Osteoblast (primary cell): ENCODE results near the gene CFL2. TPM values are rescaled to one million over a fixed set of nuclear protein-coding genes. Genes with fewer than 3 reads are reported as not detected.

Experiments
- DNase-seq: peaks from one replicate; pipeline ENCODE4 v3.0.0; 2011; ENCODE audit warnings: low spot score, mixed read lengths; ENCODE audit not compliant: insufficient read length; ENCODE audit errors: missing footprints
- H2AFZ ChIP-seq: 2 replicates; pipeline ENCODE4 v1.6.0; 2011; ENCODE audit warnings: mild to moderate bottlenecking, low read length
- H3K27ac ChIP-seq: 2 replicates; pipeline ENCODE4 v1.5.1; 2011; ENCODE audit warnings: mild to moderate bottlenecking, low read depth, low read length, moderate library complexity
- H3K27me3 ChIP-seq: 2 replicates; pipeline ENCODE4 v1.6.0; 2012; ENCODE audit warnings: mild to moderate bottlenecking, control low read depth, inconsistent platforms, low read length, moderate library complexity; ENCODE audit not compliant: insufficient read depth
- H3K36me3 ChIP-seq: 2 replicates; pipeline ENCODE4 v1.5.1; 2011; ENCODE audit warnings: mild to moderate bottlenecking, low read length, control low read depth, moderate library complexity; ENCODE audit not compliant: insufficient read depth
- H3K4me1 ChIP-seq: 2 replicates; pipeline ENCODE4 v1.5.1; 2011; ENCODE audit warnings: mild to moderate bottlenecking, low read length, control low read depth, moderate library complexity; ENCODE audit not compliant: insufficient read depth
- H3K4me2 ChIP-seq: 2 replicates; pipeline ENCODE4 v1.6.0; 2011; ENCODE audit warnings: mild to moderate bottlenecking, low read length; ENCODE audit not compliant: insufficient read depth
- H3K4me3 ChIP-seq: fragments of 200-600 bp; sonication (generic); 3 replicates; pipeline ENCODE4 v1.5.1; 2012; ENCODE audit warnings: mild to moderate bottlenecking, low read length, inconsistent platforms; ENCODE audit not compliant: insufficient read depth
- H3K79me2 ChIP-seq: 2 replicates; pipeline ENCODE4 v1.6.0; 2012; ENCODE audit warnings: mild to moderate bottlenecking, low read length, control low read depth, inconsistent platforms; ENCODE audit not compliant: insufficient read depth
- H3K9me3 ChIP-seq: 2 replicates; pipeline ENCODE4 v1.5.1; 2011; ENCODE audit warnings: low read depth, low read length, control low read depth
- H4K20me1 ChIP-seq: 2 replicates; pipeline ENCODE4 v1.6.0; 2012; ENCODE audit warnings: mild to moderate bottlenecking, low read length, control low read depth; ENCODE audit not compliant: insufficient read depth
- total RNA-seq: library from RNA; depleted of rRNA; stranded (reverse); fragments of >200 nt; gene quantifications from 2 replicates; pipeline ENCODE4 v1.2.3, GENCODE V29; 2012
- TF ChIP-seq, protein P1 (sequence below): IDR thresholded peaks from 2 replicates; pipeline ENCODE4 v1.5.1; 2011; ENCODE audit warnings: mild to moderate bottlenecking, low read depth, low read length, moderate library complexity; ENCODE audit errors: extremely low read depth

Gene CFL2
- total RNA-seq, 1 donor: 114 TPM

DNA sequence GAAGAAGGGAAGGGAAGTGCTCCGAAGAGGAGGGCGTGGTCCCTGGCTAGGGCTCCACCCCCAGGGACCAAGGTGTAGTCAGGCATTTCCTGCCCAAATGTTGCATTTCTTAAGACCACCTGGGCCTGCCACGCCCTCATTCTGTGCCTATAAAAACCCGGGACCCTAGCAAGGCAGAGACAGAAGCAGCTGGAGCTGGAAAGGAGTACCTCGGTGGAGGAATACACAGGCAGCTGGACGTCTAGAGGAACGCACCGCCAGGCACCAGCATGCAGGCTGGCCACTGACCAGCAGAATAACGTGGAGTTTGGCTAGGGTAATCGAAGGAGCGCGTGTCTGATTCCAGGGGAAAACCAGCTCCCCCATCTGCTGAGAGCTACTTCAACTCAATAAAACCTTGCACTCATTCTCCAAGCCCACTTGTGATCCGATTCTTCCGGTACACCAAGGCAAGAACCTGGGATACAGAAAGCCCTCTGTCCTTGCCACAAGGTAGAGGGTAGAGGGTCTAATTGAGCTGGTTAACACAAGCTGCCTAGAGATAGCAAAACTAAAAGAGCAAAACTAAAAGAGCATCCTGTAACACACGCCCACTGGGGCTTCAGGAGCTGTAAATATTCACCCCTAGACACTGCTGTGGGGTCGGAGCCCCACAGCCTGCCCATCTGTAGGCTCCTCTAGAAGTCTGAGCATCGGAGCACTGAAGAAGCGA is 21.0 kb downstream of the CFL2 start:
- no peaks in the 10 kb centered on the region for H3K79me2 ChIP-seq
- no peak overlapping the region for H3K27ac ChIP-seq
- peak overlapping the region; percentile 45 for H3K4me3 ChIP-seq
- H4K20me1 ChIP-seq: no peaks in the 10 kb centered on the region
- no peaks in the 10 kb centered on the region for H3K36me3 ChIP-seq
- peak overlapping the region; percentile 63 for H3K4me2 ChIP-seq
- no peaks in the 10 kb centered on the region for H3K9me3 ChIP-seq
- no peak for DNase-seq
- TF ChIP-seq, protein P1, sequence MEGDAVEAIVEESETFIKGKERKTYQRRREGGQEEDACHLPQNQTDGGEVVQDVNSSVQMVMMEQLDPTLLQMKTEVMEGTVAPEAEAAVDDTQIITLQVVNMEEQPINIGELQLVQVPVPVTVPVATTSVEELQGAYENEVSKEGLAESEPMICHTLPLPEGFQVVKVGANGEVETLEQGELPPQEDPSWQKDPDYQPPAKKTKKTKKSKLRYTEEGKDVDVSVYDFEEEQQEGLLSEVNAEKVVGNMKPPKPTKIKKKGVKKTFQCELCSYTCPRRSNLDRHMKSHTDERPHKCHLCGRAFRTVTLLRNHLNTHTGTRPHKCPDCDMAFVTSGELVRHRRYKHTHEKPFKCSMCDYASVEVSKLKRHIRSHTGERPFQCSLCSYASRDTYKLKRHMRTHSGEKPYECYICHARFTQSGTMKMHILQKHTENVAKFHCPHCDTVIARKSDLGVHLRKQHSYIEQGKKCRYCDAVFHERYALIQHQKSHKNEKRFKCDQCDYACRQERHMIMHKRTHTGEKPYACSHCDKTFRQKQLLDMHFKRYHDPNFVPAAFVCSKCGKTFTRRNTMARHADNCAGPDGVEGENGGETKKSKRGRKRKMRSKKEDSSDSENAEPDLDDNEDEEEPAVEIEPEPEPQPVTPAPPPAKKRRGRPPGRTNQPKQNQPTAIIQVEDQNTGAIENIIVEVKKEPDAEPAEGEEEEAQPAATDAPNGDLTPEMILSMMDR: no peak
- H3K4me1 ChIP-seq: peaks cover 16% of the 10 kb centered on the region
- peak overlapping the region; percentile 49 for H2AFZ ChIP-seq
- no peaks in the 10 kb centered on the region for H3K27me3 ChIP-seq

DNA sequence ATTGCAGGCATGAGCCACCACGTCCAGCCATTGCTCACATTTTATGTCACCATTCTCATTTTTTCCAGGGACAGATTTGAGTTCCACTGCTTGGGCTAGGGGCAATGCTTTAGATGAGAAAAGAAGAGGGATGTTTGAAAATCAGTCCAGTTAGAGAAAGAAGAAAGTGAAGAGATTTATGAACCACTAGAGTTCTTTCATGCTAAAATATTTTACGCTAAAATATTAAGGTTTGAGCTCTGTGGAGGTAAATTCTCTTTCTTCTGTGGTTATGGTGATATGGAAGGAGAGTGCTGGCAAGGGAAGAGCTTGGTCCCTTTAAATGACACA is 21.5 kb downstream of the CFL2 start:
- peak overlapping the region; percentile 45 for H3K4me3 ChIP-seq
- peaks cover 16% of the 10 kb centered on the region for H3K4me1 ChIP-seq
- no peak overlapping the region for H3K27ac ChIP-seq
- H3K4me2 ChIP-seq: peak overlapping the region; percentile 63
- H3K36me3 ChIP-seq: no peaks in the 10 kb centered on the region
- H3K79me2 ChIP-seq: no peaks in the 10 kb centered on the region
- H3K27me3 ChIP-seq: no peaks in the 10 kb centered on the region
- TF ChIP-seq, protein P1: no peak
- no peaks in the 10 kb centered on the region for H3K9me3 ChIP-seq
- H4K20me1 ChIP-seq: no peaks in the 10 kb centered on the region
- DNase-seq: no peak
- peak overlapping the region; percentile 49 for H2AFZ ChIP-seq

DNA sequence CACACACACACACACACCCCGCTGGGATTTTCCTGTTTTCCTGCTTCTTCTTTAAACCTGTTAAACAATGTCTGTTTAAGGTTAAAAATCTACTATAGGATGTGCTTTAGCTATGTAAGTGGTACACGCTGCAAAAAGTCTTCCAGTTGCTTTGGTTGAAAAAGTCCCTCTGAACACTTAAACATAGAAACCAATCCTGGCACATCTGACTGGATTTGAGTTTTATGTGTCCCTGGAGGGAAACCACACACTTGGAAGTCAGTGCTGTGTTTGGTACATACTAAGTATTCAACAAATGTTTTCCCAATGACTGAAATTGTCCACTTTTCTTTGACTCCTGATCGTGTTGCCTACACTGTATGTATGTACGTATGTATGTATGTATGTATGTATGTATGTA is 22.0 kb downstream of the CFL2 start:
- Histone ChIP-seq H4K20me1 (no peaks in the 10 kb centered on the region), H3K4me3 (no peak overlapping the region), H3K4me2 (peak overlapping the region; percentile 63), H3K9me3 (no peaks in the 10 kb centered on the region), H3K27me3 (no peaks in the 10 kb centered on the region), H3K36me3 (no peaks in the 10 kb centered on the region), H3K27ac (no peak overlapping the region), H3K4me1 (peaks cover 16% of the 10 kb centered on the region), H2AFZ (no peak overlapping the region), H3K79me2 (no peaks in the 10 kb centered on the region)
- DNase-seq: peak; percentile 83
- TF ChIP-seq, protein P1: no peak

DNA sequence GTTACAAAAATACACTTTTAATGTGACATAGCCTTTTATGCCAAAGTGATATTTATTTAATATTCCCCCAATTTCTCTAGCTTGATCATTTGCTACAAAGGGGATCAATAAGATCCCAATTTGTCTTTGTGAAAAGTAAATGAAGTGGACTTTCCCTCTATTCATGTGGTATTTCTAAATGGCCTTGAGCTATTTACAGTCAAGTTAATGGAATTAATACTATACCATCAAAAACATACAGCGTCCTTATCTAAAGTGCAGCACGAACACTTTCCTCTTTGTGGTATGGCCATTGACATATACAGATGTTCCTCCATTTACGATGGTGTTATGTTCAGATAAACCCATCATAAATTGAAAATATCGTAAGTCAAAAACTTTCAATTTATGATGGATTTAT is 23.2 kb downstream of the CFL2 start:
- DNase-seq: no peak
- H3K27me3 ChIP-seq: no peaks in the 10 kb centered on the region
- H2AFZ ChIP-seq: no peak overlapping the region
- H3K4me3 ChIP-seq: no peak overlapping the region
- no peaks in the 10 kb centered on the region for H3K36me3 ChIP-seq
- no peaks in the 10 kb centered on the region for H4K20me1 ChIP-seq
- TF ChIP-seq, protein P1: no peak
- H3K4me1 ChIP-seq: peaks cover 16% of the 10 kb centered on the region
- no peak overlapping the region for H3K4me2 ChIP-seq
- no peaks in the 10 kb centered on the region for H3K79me2 ChIP-seq
- no peak overlapping the region for H3K27ac ChIP-seq
- no peaks in the 10 kb centered on the region for H3K9me3 ChIP-seq
